Coronary artery (tissue), 2 donors: ENCODE measurements around the gene BTBD19.

ENCODE experiments used
- DNase-seq: peaks from one replicate; pipeline ENCODE4 v3.0.0-alpha.2; 2017; ENCODE audit warnings: low spot score
- H3K27ac ChIP-seq, 2 donors: fragments of 200-600 bp; sonication (generic); one replicate each; pipeline ENCODE4 v1.5.1; 2016 to 2019
- H3K4me3 ChIP-seq: fragments of 200-600 bp; sonication (generic); 2 replicates; pipeline ENCODE4 v1.5.1; 2016; ENCODE audit warnings: mild to moderate bottlenecking, moderate library complexity
- TF ChIP-seq, protein P1 (sequence below): fragments of 200-600 bp; sonication (generic); IDR thresholded peaks from one replicate; pipeline ENCODE4 v1.5.1; 2019; ENCODE audit warnings: antibody characterized with exemption

The BTBD19 gene

DNA sequence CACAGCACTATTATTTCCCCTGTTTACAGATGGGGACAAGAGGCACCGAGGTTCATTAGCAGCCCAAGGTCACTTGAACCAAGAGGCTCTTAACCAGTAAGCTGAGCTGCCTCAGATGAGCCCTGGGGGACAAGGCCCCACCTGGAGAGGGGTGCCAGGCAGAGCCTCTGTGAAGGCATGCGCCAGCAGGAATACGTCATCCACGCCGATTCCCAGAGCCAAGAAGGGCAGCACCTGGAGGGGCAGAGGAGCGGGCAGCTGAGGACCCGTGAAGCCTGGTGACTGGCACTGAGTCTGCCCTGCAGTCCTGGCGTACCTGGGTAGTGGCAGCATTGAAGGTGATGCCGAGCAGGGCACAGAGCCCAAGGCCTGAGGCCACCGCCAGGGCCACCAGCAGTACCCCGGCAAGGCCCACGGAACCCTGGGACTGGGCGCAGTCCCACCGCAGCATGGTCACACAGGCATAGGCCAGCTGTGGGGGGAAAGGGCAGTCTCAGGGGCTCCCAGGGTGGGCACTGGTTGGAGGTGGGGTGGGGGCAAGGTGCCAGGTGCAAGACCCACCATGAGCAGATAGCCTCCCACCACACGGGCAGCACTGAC is 20.6 kb downstream of the BTBD19 start:
- H3K4me3 ChIP-seq, result no peak overlapping the region
- TF ChIP-seq, protein P1, sequence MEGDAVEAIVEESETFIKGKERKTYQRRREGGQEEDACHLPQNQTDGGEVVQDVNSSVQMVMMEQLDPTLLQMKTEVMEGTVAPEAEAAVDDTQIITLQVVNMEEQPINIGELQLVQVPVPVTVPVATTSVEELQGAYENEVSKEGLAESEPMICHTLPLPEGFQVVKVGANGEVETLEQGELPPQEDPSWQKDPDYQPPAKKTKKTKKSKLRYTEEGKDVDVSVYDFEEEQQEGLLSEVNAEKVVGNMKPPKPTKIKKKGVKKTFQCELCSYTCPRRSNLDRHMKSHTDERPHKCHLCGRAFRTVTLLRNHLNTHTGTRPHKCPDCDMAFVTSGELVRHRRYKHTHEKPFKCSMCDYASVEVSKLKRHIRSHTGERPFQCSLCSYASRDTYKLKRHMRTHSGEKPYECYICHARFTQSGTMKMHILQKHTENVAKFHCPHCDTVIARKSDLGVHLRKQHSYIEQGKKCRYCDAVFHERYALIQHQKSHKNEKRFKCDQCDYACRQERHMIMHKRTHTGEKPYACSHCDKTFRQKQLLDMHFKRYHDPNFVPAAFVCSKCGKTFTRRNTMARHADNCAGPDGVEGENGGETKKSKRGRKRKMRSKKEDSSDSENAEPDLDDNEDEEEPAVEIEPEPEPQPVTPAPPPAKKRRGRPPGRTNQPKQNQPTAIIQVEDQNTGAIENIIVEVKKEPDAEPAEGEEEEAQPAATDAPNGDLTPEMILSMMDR, result no peak
- H3K27ac ChIP-seq, result no peak overlapping the region
- DNase-seq, result no peak

DNA sequence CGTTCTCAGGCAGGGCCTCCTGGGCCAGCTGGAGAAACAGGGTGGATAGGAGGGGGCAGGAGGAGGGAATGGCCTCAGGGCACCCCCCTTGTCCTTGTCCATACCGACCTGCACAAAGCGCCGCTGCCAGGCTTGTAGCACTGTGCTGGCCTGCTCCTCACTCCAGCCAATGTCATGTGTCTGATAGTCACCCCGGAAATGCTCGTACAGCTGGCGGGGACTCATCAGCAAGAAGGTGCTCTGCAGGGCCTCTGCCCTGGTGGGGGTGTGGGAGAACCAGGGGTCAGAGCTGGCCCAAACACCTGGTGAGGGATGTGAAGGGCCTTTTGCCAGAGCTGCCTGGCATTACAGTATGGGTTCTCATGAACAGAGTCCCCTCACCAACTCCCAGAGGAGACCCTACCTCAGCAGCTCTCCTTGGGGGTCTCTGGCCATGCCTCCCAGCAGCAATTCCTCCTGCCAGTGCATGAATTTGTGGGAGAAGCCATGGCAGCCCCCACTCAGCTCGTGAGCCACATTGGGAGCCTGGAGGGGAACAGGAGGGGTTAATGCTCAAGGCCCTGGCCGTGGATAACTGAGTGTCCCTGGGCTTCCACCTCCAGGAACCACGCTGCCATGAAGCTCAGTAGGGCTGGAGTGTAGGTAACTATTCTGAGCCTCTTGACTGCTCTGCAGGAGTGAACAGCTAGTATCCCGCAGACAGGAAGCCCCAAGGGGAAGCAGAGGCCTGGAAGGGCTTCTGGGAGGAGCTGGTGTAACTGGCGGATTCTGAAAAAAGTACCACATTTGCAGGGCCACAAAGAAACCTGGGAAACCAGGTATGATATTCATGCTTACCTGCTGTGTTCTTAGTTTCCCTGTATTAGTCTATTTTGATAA is 21.4 kb downstream of the BTBD19 start:
- TF ChIP-seq, protein P1, result no peak
- Histone ChIP-seq H3K4me3 (no peak overlapping the region), H3K27ac (no peak overlapping the region)
- no peak for DNase-seq

DNA sequence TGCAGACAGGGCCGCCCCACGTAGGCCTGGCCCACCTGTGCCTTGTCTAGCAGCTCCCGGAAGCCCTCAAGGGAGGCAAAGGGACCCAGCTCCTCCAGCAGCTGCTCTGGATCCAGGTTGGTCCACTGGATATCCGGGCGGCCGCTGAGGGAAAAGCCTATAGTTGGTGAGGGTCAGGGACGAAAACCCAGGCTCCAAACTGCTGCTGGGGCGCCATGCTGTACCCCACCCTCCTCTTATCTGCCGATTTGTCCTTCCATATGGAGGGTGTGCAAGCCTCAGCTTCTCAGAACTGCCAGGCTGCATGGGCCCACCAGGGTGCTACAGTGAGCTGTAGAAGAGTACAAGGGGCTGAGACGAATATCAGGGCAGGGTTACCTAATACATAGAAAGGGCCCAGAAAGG is 22.6 kb downstream of the BTBD19 start:
- DNase-seq, result no peak
- Histone ChIP-seq H3K27ac (no peak overlapping the region), H3K4me3 (no peak overlapping the region)
- TF ChIP-seq, protein P1, result no peak

DNA sequence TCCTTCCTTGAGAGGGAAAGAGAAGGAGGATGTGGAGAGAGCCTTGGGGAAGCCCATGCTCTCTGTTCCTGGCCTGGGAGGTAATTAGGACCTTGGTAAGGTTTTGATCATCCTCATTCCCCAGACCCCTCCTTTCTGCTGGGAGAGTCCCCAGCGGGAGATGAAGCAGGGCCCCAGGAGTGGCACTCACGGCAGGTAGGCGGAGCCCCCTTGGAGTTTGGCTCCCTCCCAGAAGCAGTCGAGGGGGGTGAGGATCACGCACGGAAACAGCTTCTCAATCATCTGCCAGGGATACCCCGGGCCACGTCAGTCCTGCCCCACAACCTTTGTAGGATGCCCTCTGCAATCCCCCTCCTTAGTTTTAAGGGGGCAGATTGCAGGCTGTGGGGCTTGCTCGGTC is 23.2 kb downstream of the BTBD19 start:
- H3K27ac ChIP-seq, result no peak overlapping the region
- DNase-seq, result no peak
- TF ChIP-seq, protein P1, result no peak
- H3K4me3 ChIP-seq, result no peak overlapping the region

DNA sequence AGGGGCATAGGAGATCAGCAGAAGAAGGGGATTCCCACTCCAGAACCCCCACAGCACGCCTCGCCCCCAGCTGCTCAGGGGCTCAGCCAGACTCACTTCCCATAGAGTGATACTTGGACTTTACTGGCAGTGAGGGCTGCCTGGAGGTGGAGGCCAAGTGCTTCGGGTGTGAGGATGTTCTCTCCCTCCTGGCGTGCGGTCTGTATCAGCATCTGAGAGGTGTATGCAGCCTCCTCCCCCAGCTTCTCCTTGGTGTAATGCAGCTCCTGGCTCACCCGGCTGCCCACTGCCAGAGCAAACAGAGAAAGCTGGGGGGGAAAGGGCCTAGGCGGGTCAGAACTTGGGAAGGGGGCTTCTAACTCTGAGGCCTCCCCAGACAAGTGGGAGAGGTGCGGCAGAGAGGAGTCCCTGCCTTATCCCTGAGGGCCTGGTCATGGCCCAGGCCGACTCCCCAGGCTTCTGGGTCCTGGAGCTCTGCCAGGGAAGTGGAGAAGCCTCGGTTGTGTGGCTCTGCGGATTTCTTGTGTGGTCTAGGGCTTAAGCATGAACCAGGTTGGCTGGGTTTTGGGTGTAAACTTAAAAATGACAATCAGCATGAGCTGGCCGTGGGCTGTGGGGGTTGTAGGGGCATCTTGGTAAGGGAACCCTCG is 23.9 kb downstream of the BTBD19 start:
- TF ChIP-seq, protein P1, result no peak
- no peak for DNase-seq
- H3K4me3 ChIP-seq, result no peak overlapping the region
- H3K27ac ChIP-seq, result no peak overlapping the region

DNA sequence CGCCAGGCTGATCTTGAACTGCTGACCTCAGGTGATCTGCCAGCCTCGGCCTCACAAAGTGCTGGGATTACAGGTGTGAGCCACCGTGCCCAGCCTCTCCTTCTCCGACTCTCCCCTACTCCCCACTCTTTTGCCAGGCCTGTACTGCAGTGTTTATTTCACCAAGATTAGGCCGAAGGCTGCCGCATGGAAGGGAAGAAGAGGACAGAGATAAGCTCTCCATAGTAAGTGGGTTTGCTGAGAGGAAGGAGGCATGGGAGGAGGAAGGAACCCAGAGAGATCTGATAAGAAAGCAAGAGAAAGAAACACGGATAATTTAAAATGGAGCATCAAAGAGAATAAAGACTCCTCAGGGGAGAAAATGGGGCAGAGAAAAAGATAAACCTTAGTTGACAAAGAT is 26.0 kb downstream of the BTBD19 start:
- H3K27ac ChIP-seq, result no peak overlapping the region

More for the DNA sequence above, 26.0 kb downstream of the BTBD19 start:
- no peak overlapping the region for H3K4me3 ChIP-seq
- DNase-seq, result no peak
- TF ChIP-seq, protein P1, result no peak
